GM21529 (cell line): ENCODE measurements around the gene KCNH8.
"Not testable (repeated sequence)": the region's sequence is repeated elsewhere in the genome, so short reads cannot be mapped to it uniquely, and the experiment has no call there.

Experiments
- ATAC-seq: cut with Tn5 transposase; IDR thresholded peaks from one replicate; pipeline ENCODE4 v1.9.1; 2021; ENCODE audit not compliant: unreplicated experiment

Gene KCNH8

DNA sequence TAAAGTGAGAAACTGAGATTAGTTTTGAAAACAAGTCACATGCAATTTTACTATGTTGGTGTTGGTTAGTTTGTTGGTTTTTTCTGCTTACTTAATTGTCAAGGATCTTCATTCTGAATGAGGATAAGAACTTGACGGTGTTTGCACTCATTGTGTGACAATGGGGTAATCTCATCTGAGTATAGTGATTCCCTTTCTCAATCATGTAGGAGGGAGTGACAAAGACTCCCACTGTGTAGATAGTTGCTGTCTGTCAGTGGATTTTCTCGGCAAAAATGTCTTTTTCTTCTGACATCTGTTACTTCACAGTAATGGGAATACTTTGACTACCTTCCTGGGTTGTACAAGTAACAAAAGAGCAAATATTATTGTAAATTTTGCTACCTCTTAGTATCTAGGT, 23.5 kb downstream of the KCNH8 start:
- ATAC-seq = no peak

DNA sequence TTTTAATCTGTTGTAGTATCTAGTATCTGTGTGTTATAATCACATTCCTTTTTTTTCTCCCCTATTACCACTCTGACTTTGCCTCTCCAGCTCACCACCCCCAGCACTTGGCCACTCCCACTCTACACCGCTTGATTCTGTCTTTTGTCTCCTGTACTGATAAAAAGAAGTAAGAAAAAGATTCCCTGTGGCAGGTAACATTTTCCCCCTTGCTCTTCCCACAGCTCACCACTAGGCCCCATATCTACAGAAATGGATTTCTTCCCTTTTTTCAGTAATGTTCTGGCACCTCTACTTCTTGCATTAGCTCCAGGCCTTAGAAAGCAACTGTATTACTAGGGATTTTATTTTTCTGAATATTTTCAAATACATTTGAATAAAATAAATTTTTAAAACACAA, 25.6 kb downstream of the KCNH8 start:
- ATAC-seq = no peak

DNA sequence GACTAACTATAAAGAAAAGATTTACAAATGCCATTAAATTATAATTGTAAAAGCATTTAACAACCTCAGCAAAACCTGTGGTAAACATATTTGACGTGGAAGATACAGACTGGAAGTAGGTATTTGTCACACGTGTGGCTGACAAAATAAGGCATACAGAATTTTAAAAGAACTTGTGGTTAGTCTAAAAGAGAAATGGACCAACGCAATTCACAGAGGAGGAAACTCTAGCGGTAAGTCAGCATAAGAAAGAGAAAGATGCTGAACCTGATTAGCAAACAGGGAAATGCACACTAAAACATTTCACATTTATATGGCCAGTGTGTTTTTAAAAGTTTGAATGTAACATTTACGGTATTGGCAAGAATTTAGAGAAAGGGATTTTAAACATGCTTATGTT, 35.3 kb downstream of the KCNH8 start:
- ATAC-seq = no peak

DNA sequence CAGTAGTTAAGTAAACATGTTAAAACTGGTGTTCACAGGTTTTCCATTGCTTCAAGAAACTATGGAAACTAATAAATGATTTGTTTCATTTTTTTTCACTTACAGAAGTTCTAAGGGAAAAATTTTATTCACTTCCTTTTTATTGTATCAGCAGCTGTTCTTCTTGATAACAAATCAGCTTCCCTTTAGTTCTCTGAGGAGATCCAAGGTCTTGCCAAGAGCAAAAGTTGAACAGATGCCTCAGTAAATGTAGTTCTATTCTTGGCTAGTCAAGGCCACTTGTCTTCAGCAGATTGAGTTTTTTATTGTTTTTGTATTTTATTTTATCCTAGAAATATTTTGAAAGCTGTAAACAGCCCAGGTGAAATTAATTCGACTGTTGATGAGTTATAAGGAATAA, 41.8 kb downstream of the KCNH8 start:
- ATAC-seq = no peak

DNA sequence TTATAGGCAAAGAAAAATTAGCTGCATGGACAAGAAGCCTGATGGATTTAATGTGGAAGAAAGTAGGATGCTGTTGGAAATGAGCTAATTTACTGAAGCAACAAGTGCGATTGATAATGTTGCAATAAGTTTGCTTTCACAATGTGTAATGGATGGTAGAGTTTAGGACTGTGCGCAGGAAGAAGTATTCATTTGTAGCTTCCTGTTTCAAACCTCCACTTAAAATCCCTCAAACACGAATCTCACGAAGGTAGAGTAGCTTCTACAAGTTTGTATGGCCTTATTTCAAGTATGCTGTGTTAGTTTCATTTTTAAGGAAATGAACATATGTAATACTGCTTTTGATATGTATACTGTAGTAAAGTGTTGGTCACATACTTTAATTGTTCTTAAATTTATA, 42.3 kb downstream of the KCNH8 start:
- ATAC-seq = peak; percentile 78

DNA sequence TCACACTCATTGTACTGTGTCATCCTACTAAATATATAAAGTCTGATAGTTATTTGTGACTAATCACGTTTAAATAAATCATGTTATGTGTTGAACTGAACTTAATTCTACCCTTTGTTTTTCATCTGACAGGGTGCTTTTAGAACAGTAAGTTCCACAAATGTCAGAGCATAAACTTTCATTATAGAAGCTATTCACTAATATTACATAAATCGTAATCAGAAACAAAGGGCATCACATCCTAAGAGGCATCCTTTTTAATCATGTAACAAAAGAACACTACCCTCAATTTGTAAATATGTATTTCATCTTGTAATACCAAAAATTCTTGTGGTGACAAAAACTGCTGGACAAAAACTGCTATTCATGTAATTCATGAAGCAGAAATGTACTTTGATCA, 50.8 kb downstream of the KCNH8 start:
- ATAC-seq = no peak

DNA sequence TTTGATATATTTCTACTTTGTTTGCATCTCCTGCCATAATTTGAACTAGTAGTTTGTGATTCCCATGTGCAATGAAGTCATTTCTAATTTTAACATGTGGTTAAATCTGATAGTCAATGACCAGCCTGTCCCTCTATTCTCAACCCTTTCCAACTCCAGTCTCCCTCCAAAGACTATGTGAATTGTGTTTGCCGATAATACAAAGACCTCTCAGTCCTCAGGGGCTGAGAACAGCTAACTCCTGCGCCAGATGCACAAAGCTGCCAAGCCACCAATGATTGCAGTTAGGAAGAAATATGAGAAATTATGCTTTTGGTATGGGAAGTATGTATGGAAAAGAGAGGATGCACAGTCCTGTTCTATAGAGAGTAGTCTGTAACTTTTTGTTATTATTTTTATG, 54.0 kb downstream of the KCNH8 start:
- ATAC-seq = no peak

DNA sequence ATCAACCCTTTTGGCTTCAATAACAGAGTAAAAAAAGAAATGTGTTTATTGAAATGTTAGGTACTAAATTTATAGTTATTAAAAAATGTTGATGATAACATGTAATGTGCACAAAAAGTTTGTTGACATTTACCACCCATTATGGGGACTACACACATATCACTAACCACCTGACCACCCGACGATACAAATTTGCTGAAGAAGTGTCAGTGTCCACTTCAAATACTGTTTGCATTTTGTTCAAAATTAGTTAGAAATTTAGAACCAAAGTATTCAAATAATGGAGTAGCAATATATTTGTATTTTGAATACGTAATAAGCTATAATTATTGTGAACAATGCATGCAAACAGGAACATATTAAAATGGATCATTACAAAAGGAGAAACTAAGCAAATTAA, 54.4 kb downstream of the KCNH8 start:
- ATAC-seq = no peak

DNA sequence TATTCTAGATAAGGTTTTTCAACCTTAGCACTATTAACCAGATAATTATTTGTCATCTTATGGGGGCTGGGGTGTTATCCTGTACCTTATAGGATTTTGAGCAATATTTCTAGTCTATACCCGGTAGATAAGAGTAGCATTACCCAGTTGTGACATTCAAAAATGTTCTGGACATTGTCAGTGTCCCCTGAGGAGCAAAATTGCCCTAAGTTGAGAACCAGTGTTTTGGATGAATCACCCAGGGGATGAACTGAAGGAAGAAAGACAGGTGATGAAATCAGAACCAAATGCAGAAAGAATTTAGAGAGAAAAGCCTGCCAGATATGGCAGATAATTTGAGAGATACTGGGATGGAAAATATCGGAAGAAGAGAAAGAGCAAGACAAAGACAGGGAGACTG, 58.2 kb downstream of the KCNH8 start:
- ATAC-seq = no peak

DNA sequence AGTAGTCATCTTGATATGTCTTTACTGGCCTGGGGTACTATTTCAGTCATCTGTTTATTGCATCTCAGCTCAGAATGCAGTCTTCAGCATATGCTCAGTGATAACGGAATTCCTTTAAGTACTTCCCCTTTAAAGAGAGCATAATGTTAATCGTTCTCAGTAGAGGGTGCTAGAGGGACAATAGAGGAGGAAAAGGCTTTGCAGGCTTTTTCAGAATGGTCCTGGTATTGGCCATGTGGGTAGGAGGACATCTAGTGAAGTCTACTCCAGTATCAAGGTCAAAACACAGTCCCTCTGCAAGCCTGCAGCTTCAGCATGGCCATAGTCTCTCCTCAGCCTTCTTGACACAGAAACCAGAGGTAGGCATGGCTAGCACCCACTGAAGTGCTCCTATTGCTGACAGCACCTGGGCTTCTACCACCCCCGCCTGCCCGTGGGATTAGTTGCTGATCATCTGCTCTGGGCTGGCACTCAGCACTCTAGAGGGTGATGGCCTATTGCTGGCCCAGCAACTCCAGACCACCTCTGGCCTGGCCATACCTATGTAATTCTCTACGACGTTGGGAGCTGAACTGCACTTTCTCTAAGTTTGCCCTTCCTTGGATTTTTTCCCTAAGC, 65.4 kb downstream of the KCNH8 start:
- peak; percentile 68 for ATAC-seq

DNA sequence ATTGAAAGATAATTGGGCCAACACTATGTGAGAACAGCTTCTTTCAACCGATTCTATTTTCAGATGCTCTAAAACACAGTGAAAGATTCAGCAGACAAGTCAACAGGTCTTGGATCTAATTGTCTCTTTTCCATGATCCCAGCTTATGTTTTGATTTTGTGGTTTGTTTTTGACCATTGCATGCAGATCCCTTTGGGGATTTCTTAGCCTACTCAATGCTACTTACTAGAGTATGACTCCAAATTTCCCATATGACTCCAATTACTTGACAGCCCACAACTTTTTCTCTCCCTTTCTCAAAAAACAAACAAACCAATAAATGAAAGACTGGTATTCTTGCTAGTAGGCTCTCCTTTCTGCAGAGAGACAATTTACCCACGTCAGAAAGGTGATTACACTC, 67.1 kb downstream of the KCNH8 start:
- ATAC-seq = no peak

DNA sequence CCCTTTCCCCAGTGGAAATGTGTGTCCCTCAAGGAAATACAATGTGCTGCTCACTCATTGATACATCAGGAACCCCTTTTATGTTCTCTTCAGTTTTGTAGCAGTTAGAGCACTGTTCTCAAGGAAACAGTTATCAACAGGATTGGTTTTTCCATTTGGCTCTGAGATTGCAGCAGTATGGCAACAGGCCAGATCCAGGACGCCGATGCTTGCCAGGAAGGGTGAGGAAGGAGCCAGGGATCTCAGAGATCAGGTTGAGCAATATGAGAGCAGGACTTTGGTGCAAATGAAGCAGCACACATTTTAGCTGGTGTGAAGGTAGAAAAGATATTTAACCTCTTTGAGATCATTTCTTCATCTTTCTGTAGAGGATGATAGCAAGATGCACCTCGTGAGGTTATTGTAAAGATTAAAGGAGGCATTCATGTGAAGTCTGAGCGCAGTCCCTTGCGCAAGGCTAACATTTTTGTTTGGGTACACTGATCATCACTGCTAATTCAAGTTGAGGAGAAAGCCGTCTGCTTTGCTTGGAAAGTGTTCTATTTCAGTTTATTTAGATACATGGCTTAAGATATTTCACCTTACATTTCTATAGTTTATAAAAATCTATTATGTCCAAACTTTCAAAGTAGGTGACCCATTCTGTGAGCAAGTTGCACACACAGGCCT, 68.5 kb downstream of the KCNH8 start:
- ATAC-seq = no peak

DNA sequence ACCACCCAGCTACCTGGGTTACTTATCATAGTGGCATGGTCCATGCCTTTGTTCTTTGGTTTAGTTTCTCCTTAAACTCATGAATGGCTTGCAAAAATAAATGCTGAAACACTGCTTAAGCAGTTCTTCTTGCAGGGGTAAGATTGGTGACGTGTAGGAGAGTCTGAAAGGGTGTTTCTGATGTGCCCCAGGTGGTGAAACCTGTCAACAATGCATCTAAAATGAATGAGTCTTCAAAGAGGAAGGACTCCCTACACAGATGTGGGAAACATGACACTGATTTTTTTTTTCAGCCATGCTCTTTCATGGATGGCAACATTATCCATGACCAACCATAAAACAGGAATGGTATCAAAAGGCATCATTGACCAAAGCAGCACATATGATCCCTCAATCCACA, 72.0 kb downstream of the KCNH8 start:
- ATAC-seq = no peak

DNA sequence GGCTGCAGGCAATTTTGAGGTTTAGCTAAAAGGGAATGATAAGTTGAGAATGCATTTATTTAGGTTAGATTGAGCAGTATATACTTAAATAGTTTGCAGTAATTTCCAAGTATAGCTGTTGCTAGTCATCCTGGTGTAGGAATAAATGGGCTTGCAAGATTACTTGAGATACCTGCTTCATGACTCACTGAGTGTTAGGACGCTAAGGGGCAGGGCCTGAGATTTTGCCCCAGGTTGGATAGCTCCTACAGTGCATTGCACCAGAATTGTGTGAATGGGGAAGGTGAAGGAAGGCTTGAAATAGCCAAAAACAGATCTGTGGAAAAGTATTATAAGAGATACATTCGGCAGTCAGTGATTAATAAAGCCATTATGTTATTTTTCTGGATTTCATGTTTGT, 72.8 kb downstream of the KCNH8 start:
- ATAC-seq = no peak

DNA sequence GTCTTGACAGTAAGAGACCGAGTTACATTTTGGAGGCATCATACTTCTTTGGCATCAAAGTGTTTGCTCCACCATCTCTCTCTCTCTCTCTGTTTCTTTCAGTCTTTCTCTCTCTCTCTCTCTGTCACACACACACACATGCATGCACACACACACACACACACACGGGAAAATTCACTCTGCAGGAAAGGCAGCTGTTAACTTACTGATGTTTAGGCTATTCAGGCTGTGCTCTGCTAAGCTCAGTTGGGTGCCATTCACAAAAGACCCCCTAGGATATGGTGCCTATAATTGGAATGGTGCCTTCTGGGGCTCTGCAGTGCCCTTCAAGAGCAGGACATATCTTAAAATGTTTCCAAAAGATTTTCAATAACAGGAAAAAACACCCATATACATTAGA, 78.2 kb downstream of the KCNH8 start:
- no peak for ATAC-seq

DNA sequence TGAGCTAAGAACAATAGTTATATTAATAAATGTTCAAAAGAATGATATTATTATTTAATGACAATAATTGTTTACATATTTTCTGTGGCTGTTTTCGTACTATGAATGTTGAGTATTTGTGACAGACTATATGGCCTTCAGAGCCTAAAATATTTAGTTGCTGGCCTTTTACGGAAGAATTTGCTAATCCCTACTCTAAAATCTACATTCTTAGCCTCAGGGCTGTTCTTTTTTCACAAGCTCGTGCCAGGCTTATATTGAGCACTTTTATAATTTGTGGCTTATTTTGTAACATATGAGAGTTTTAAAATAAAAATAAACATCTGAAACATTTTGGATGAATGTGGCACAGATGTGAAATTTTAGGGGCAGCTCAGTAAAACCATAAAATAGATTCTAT, 79.9 kb downstream of the KCNH8 start:
- ATAC-seq = no peak

DNA sequence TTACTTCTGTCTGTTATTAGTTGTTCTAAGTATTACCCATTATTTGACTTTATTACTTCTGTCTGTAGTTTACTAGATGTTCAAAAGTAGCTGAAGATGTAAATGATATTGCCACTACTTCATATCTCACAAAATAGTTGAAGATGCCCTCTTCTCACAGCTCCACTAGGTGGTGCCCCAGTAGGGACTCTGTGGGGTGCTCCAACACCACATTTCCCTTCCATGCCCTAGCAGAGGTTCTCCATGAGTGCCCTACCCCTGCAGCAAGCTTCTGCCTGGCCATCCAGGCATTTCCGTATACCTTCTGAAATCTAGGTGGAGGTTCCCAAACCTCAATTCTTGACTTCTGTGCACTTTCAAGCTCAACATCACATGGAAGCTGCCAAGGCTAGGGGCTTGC, 80.8 kb downstream of the KCNH8 start:
- no peak for ATAC-seq

DNA sequence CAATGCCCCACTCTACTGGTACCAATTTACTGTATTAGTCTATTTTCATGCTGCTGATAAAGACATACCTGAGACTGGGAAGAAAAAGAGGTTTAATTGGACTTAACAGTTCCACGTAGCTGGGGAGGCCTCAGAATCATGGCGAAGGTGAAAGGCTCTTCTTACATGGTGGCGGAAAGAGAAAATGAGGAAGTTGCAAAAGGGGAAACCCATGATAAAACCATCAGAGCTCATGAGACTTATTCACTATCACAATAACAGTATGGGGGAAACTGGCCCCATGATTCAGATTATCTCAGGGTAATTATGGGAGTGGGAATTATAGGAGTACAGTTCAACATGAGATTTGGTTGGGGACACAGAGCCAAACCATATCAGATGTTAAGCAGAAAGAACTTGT, 81.6 kb downstream of the KCNH8 start:
- peak; percentile 80 for ATAC-seq

DNA sequence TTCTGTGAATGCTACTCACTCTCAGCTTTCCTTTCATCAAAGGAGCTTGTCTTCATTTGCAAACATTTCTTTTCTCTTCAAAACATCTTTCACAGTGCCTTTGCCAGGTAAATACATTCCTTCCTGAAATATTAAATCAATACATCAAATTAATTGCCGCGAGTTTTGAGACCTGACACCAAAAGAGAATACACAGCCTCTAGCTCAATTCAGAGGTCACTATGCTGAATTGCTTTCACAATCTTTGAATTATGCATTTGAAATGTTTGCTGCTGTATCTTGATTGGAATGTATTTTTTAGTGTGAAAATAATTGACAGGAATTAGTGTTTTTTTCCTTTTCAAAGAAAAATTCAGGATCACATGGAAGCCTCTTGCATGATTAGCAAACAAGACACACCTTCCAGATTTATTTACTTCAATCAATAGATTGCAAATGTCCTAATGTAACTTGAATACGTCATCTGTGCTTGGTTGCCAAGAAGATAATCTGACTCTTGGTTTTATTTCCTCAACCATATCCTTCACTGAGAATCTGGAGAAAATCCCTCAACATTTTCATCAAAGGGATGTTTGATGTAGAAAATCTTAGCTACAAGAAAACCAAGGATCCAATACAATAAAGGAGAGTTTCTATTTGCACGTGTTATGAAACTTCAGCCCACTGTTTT, 83.6 kb downstream of the KCNH8 start:
- ATAC-seq = no peak

DNA sequence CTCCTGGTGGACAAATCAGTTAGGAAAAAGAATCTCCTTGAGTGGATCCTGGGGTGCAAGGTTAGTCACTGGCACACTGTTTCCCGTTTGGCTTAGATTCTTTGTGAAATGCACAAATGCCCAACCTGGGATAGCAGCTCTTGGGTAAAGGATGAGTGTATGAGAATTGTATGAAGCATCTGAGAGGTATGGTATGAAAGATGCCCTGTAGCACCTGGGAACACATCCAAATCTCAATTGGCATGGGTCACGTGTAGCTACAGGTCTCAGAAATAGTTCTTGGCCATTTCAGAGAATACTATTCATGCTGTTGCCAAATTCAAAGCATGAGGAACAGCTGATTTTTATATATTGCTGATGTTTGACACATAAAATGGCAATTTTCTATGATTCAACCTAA, 84.3 kb downstream of the KCNH8 start:
- no peak for ATAC-seq

DNA sequence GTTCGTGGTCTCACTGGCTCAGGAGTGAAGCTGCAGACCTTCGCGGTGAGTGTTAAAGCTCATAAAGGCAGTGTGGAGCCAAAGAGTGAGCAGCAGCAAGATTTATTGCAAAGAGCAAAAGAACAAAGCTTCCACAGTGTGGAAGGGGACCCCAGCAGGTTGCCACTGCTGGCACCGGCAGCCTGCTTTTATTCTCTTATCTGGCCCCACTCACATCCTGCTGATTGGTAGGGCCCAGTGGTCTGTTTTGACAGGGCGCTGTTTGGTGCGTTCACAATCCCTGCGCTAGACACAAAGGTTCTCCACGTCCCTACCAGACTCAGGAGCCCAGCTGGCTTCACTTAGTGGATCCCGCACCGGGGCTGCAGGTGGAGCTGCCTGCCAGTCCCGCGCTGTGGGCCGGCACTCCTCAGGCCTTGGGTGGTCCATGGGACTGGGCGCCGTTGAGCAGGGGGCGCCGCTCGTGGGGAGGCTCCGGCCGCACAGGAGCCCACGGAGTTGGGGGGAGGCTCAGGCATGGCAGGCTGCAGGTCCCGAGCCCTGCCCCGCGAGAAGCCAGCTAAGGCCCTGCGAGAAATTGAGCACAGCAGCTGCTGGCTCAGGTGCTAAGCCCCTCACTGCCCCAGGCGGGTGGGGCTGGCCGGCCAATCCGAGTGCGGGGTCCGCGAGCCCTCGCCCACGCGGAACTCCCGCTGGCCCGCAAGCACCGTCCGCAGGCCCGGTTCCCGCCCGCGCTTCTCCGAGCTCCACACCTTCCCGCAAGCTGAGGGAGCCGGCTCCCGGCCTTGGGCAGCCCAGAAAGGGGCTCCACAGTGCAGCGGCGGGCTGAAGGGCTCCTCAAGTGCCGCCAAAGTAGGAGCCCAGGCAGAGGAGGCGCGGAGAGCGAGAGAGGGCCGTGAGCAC, 85.8 kb downstream of the KCNH8 start:
- ATAC-seq = not testable (repeated sequence)

DNA sequence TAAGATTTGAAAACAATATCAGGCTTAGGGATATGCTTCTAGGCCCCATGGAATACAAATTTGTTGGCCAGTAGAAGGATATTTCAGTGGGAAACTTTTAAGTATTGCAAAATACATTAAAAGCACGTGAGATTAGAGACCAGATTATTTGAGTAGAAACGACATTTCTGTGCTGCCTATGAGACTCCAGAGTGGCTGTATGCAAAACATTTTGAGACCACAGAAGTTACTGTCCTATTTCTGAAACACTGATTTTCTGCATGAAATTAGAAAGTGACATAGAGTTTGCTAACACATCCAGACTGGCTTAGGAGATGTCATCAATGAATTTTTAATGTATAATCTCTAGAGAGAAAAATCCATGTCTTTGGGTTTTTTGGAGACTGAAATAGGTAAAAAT, 99.8 kb downstream of the KCNH8 start:
- peak; percentile 75 for ATAC-seq
